GM19023 (cell line): ENCODE measurements around the gene CORT.
A peak's percentile ranks its signal among the peaks of the same experiment; 100 is the strongest.
"Not testable (repeated sequence)": the region's sequence is repeated elsewhere in the genome, so short reads cannot be mapped to it uniquely, and the experiment has no call there.

Experiments
- ATAC-seq: cut with Tn5 transposase; IDR thresholded peaks from one replicate; pipeline ENCODE4 v1.9.1; 2021; ENCODE audit warnings: mild to moderate bottlenecking, moderate library complexity; ENCODE audit not compliant: unreplicated experiment

The CORT gene

DNA sequence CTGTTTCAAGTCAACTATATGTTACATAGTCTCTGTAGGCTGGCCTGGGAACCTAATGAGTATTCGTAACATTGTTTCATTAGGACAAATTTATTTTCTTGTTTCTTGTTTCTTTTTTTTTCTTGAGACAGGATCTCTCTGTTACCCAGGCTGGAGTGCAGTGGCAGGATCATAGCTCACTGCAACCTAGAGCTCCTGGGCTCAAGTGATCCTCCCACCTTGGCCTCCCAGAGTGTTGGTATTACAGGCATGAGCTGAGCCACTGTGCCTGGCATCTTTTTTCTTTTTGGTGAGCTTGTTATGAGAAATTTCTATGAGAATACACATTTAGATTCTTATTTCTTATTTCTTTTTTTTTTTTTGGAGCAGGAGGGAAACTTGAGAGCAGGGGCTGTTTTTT, 12.8 kb upstream of the CORT start:
- no peak for ATAC-seq

GRCh38 chr1:10438677-10439163, 11.1 kb upstream of the CORT start:
- no peak for ATAC-seq

DNA sequence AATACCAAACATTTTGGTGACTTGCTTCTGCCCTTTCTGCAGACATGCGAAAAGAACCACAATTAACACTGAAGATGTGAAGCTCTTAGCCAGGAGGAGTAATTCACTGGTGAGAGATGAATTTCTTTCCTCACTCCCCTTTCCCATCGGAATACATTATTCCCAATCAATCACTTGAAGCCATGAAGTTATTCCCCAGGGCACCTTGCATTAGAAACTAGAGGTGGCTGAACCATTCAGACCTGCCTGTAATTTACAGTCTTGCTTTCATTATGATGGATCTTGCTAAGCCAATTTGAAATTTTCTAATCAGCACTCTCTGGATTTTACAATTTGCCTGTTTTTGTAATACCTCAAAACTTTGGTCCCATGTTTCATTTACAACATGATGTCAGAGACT, 9.5 kb upstream of the CORT start:
- ATAC-seq, result no peak

- no peak for ATAC-seq
Observed at GRCh38 chr1:10440794-10441193, 9.0 kb upstream of the CORT start.

DNA sequence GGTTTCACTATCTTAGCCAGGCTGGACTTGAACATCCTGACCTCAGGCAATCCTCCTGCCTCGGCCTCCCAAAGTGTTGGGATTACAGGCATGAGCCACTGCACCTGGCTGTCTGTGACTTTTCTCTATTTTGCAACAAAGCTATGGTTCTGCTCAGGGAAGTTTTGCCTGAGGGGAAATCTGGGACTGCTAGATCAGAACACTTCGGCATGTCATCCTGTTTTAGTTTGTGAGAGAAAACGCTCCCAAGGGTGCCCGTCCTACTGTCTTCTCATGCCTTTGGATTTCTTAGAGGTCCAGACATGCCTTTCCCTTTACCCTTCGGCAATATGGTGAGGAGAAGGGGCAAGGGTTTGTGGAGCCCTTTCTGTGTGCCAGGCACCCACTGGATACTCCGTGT, 5.6 kb upstream of the CORT start:
- no peak for ATAC-seq

GRCh38 chr1:10444795-10445397, 4.9 kb upstream of the CORT start:
- ATAC-seq, result no peak

DNA sequence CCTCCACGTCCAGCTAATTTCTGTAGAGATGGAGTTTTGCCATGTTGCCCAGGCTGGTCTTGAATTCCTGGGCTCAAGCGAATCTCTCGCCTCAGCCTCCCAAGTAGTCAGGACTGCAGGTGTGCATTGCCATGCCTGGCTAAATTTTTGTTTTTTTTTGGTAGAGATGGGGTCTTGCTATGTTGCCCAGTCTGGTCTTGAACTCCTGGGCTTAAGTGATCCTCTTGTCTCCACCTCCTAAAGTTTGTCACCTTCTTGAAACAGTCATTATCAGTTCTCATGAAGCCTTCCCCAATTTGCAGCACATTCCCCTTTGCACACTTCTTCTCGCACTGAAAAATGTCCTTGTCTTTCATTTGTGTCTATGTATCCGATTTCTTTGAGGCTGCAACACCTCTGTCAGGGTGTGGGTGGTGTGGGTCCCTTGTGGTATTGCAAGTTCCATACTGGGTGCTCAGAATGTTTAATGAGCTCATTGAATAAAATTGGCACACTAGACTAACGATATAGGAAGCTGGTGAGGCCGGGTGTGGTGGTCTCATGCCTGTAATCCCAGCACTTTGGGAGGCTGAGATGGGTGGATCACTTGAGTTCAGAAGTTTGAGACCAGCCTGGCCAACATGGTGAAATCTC, 2.9 kb upstream of the CORT start:
- no peak for ATAC-seq

DNA sequence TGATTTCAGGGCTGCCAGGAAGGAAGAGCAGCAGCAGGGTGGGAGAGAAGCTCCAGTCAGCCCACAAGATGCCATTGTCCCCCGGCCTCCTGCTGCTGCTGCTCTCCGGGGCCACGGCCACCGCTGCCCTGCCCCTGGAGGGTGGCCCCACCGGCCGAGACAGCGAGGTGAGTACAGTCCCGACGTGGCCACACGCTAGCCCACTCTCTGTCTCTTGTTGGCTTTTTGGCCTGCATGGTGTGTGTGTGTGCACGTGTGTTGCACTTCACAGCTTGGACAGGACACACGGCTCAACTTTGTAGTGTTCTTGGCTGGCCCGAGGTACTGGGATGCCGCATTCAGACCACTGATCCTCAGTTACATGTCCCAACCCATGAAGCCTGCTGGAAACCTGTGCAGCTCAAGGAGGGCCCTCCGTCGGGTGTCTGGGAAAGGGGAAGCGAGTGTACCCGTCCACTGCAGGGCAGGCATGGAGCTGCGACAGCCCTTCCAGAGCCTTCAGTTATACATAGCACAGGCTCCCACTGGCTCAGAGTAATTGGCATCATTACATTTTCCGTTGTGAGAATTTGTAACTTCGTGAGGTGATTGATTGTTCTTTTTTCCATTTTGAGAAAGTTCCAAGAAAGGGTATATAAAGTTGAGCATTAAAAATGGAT, 454 bp downstream of the CORT start:
- ATAC-seq, result no peak

DNA sequence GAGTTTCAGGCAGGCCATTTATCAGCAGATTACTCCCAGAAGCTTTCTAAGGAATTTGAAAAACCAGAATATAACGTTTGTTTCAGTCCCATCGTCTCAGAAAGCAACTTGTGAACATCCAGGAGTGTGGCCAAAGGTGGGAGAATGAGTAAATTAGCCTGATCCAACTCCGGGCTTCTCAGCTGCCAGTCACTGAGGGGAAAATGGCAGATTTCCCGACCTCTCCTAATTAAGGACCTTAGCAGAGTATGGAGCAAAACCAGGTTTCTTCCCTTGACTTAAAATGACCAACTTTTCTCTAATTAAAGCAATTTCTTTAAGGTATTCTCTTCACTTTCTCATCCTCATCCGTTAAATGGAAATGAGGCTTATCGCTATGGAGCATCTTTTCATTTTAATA, 1.0 kb downstream of the CORT start:
- ATAC-seq, result no peak

GRCh38 chr1:10451287-10451686, 1.5 kb downstream of the CORT start:
- no peak for ATAC-seq

DNA sequence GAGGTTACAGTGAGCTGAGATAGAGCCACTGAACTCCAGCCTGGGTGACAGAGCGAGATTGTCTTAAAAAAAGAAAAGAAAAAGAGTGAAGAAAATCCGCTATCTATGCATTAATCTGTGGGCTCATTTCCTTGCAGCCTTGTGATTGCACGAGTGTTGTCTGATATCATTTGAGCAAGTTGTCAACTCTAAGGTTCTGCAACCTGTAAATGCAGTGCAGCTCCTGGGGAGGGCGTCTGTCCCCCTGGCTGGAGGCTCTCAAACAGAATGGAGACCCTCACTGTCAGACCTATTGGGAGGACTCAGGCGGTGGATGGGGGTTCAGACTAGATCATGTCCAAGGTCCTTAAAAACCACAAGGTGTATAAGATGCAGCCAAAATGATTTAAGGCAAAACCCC, 6.2 kb downstream of the CORT start:
- no peak for ATAC-seq

- no peak for ATAC-seq
Observed at GRCh38 chr1:10456661-10457060, 6.8 kb downstream of the CORT start.

GRCh38 chr1:10457462-10457861, 7.6 kb downstream of the CORT start:
- not testable (repeated sequence) for ATAC-seq

- ATAC-seq, result no peak
Observed at GRCh38 chr1:10457875-10458274, 8.0 kb downstream of the CORT start.

DNA sequence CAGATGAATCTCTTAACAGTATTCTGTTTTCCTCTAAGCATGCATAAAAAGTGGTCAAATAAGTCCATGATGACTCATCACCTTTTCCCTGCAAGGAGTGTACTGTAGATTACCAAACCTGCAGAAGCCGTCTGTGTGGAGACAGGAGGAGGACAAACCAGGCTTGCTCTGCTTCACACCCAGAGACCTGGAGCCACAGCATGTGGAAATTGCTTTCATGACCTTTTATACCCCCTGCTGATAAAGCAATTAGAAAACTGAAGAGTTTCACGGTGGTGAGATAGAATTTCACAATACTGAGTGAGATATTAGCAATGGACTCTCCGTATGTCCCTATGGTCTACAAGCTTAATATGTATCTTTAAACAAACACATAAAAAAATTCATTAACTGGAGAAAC, 9.4 kb downstream of the CORT start:
- no peak for ATAC-seq

DNA sequence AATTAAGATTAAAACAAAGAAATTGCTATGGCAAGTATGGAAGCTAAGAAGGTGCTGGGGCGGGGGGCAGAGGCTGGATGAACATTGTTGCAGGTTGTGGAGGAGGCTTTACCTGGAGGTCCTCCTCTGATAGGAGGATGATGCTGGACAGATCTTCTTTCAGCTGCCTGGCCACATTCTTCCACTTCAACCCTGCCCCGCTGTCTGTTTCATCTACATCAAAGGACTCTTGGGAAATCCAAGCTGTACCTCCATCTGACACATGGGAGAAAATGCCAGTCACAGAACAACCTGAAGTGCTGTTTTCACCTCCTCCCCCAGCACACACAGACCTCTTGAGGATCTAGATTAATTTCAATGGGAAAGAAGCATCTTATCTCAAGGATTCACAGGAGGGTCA, 17.2 kb downstream of the CORT start:
- ATAC-seq, result no peak

GRCh38 chr1:10470043-10470442, 20.2 kb downstream of the CORT start:
- ATAC-seq, result no peak

DNA sequence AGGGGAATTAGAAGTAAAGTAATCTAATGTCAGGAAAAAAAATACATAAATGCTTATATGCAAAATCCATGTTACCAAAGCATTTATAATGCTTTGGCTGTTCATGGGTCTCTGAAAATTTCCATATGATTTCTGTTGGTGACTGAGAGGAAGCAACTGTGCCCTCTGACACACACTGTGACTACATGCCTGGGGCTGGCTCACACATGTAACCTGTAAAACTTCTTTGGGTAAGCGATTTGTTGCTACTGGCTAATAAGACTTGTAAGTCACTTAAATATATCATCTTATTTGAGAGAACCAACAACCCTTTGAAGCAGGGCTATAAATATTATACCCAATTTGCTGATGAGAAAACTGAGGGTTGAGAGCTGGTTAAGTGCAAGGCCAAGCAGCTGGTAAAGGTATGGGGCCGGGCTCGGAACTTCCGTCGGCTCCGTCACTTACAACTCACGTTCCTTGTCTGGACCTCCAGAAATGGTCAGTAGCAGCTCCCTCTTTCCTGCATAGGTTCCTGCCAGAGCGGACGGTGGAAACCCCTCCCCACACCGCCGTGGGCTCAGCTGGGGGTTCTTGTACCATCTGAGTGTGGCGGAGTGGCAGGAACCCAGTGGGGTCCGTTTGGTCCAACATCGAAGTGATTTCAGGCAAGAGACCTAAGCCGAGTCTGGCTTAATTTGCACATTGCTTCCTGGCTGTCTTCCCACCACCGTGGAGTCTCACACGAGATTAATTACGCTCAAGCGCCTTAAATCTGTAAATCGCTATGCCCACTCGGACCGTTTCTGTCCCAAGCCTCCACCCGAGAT, 21.8 kb downstream of the CORT start:
- ATAC-seq, result no peak

GRCh38 chr1:10472220-10473144, 22.7 kb downstream of the CORT start, which contains the start of gene DFFA:
Gene DFFA (minus strand): TSS chr1:10472529. CDS start chr1:10472458, 71 bp downstream.
- ATAC-seq, result peak; percentile 80

GRCh38 chr1:10473145-10473765, 23.4 kb downstream of the CORT start:
- no peak for ATAC-seq
